ENCODE results near the gene MTUS2. TPM values are rescaled to one million over a fixed set of nuclear protein-coding genes. Genes with fewer than 3 reads are reported as not detected.

MTUS2 gene
- total and polyA plus RNA-seq, 2 of the 8 experiments (the other 6 are each of a cell fraction or from before 2014, with no cell fraction given), result 0.18 to 0.80 TPM

DNA sequence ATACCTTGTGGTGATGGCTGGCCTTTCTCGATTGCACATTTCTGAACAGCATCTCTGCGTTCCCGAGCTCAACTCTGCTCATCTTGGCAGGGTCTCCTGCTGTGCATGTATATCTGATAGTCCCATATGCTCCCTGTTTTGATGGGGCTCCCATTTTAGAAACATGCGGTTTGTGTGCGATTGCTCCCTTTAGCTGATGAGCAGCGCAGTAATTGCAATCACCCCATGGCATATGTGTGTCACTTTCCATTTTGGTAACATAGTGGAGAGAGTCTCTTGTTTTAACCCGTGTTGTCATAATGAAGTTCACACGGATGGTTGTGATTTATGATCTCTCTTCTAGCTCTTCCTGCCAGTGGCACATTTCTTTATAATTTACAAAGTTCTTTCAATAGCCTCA, 144.7 kb downstream of the MTUS2 start:
- no peak overlapping the region for H2BK12ac ChIP-seq (ENCODE audit: low read depth, low read length)
- ChIA-PET CTCF (ENCODE audit: partially characterized antibody) (interaction anchor here (0.6 to 1.4 kb wide), 2 partner anchors 17 to 141 kb away, joined by 4 read pairs; no protein-coding TSS in a partner anchor), POLR2A (ENCODE audit: partially characterized antibody) (no interaction called here)
- no peak overlapping the region for H2BK15ac ChIP-seq (ENCODE audit: low read length)
- no peaks in the 10 kb centered on the region; a peak in 1 of 4 replicates for H3K9me3 ChIP-seq (ENCODE audit: insufficient read depth in 2 of 2, low read depth in 1 of 2, low read length in 1 of 2)
- H3K56ac ChIP-seq (replicated peaks; ENCODE audit: insufficient read length, low read depth, low read length), result no peak overlapping the region
- no peak overlapping the region for H2BK5ac ChIP-seq (ENCODE audit: low read depth, low read length)
- no peaks in the 10 kb centered on the region for H3K36me3 ChIP-seq (ENCODE audit: control insufficient read depth in 2 of 4, insufficient read depth in 4 of 4, low read length in 3 of 4)
- H3K23me2 ChIP-seq (ENCODE audit: low read depth, low read length), result no peaks in the 10 kb centered on the region
- H3K18ac ChIP-seq (ENCODE audit: extremely low read depth, low read length), result no peak overlapping the region
- no peak overlapping the region for H2AK5ac ChIP-seq (ENCODE audit: low read depth, low read length)
- no peaks in the 10 kb centered on the region for H3K79me2 ChIP-seq (ENCODE audit: control insufficient read depth in 1 of 2, insufficient read depth in 2 of 2, low read length in 2 of 2)
- WGBS, 2 experiments (ENCODE audit: extremely low coverage in 1 of 2, insufficient coverage in 1 of 2, insufficient read length in 1 of 2, insufficient replicate concordance in 2 of 2, low coverage in 1 of 2, low lambda C conversion rate in 2 of 2, missing lambda C conversion rate in 1 of 2), result 85% methylated on average over 8 of the region's 8 CpGs; no CpG with 5 or more reads in 1 of the 2 experiments
- H4K5ac ChIP-seq (ENCODE audit: insufficient read length, low read depth, low read length), result no peak overlapping the region
- TF ChIP-seq SIX5 (IDR thresholded peaks at IDR 0.05; ENCODE audit: low read depth, low read length), result no peak
- TF ChIP-seq POU5F1 (IDR thresholded peaks at IDR 0.05; ENCODE audit: low read depth, low read length), result no peak
- TF ChIP-seq, protein P1, sequence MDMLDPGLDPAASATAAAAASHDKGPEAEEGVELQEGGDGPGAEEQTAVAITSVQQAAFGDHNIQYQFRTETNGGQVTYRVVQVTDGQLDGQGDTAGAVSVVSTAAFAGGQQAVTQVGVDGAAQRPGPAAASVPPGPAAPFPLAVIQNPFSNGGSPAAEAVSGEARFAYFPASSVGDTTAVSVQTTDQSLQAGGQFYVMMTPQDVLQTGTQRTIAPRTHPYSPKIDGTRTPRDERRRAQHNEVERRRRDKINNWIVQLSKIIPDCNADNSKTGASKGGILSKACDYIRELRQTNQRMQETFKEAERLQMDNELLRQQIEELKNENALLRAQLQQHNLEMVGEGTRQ (IDR thresholded peaks at IDR 0.05; ENCODE audit: low read length), result no peak
- TF ChIP-seq CEBPB (IDR thresholded peaks at IDR 0.05; ENCODE audit: low read depth, low read length), result no peak
- TF ChIP-seq BCL11A (IDR thresholded peaks at IDR 0.05; ENCODE audit: low read depth in 2 of 2, low read length in 2 of 2), result no peak
- TF ChIP-seq YY1 (IDR thresholded peaks at IDR 0.05; ENCODE audit: low read depth, low read length), result no peak
- TF ChIP-seq SIN3A (conservative IDR thresholded peaks at IDR 0.05 in 1 of 2, IDR thresholded peaks at IDR 0.05 in 1 of 2; ENCODE audit: low read depth in 1 of 2, low read length in 2 of 2), result no peak
- no peak for TF ChIP-seq TCF12 (IDR thresholded peaks at IDR 0.05; ENCODE audit: low read depth, low read length)
- TF ChIP-seq BRCA1 (IDR thresholded peaks at IDR 0.05; ENCODE audit: low read depth, low read length), result no peak
- TF ChIP-seq KDM4A (IDR thresholded peaks at IDR 0.05; ENCODE audit: low read depth, low read length, severe bottlenecking), result no peak
- H3K4me2 ChIP-seq (ENCODE audit: insufficient read depth in 1 of 2, low read depth in 2 of 2, low read length in 2 of 2), result no peak overlapping the region
- no peak for DNase-seq (ENCODE audit: low read depth in 1 of 2, low spot score in 2 of 2)
- no peak overlapping the region for H4K91ac ChIP-seq (replicated peaks; ENCODE audit: insufficient read length, low read length)
- no peaks in the 10 kb centered on the region for H3K79me1 ChIP-seq (ENCODE audit: low read depth, low read length)
- H4K20me1 ChIP-seq (replicated peaks in 1 of 2; ENCODE audit: control insufficient read depth in 1 of 2, insufficient read depth in 2 of 2, low read length in 2 of 2), result no peaks in the 10 kb centered on the region
- no peaks in the 10 kb centered on the region for H3K4me1 ChIP-seq (replicated peaks in 1 of 4; ENCODE audit: control insufficient read depth in 3 of 4, insufficient read depth in 4 of 4, low read length in 3 of 4)
- H3K4ac ChIP-seq (replicated peaks; ENCODE audit: insufficient read length, low read depth, low read length), result no peak overlapping the region
- no peak overlapping the region for H3K14ac ChIP-seq (ENCODE audit: insufficient read length)
- no peak overlapping the region for H2BK120ac ChIP-seq (replicated peaks; ENCODE audit: low read depth, low read length)
- H4K8ac ChIP-seq (ENCODE audit: extremely low read depth, insufficient read depth, low read length), result no peak overlapping the region
- H2AFZ ChIP-seq (ENCODE audit: low read length), result no peak overlapping the region
- H3K27me3 ChIP-seq (replicated peaks in 1 of 4; ENCODE audit: control insufficient read depth in 3 of 4, extremely low read depth in 1 of 4, insufficient read depth in 3 of 4, low read length in 3 of 4), result no peaks in the 10 kb centered on the region
- no peak overlapping the region for H3K27ac ChIP-seq (ENCODE audit: low read depth, low read length)
- H3K23ac ChIP-seq (ENCODE audit: insufficient read length), result no peak overlapping the region
- no peak overlapping the region for H2BK20ac ChIP-seq (ENCODE audit: low read length)
- H3K4me3 ChIP-seq (ENCODE audit: extremely low read depth in 1 of 4, insufficient read depth in 2 of 4, low read depth in 3 of 4, low read length in 4 of 4), result no peak overlapping the region
- no peak for FAIRE-seq
- H3K9ac ChIP-seq (replicated peaks in 1 of 4; ENCODE audit: extremely low read depth in 1 of 4, low read depth in 3 of 4, low read length in 3 of 4), result no peak overlapping the region
